Stimulated activated CD4-positive, alpha-beta T cell treated with anti-CD3 and anti-CD28 coated beads, Interleukin-2, amount 100 ng/mL, for 48 hours (primary cell): Measurements from ENCODE around the gene TGOLN2.
"Not testable (repeated sequence)": the region's sequence is repeated elsewhere in the genome, so short reads cannot be mapped to it uniquely, and the experiment has no call there.

Source experiments
- DNase-seq, 2 donors: peaks; one replicate each; pipeline ENCODE4 v3.0.0-alpha.2; 2020

The TGOLN2 gene

DNA sequence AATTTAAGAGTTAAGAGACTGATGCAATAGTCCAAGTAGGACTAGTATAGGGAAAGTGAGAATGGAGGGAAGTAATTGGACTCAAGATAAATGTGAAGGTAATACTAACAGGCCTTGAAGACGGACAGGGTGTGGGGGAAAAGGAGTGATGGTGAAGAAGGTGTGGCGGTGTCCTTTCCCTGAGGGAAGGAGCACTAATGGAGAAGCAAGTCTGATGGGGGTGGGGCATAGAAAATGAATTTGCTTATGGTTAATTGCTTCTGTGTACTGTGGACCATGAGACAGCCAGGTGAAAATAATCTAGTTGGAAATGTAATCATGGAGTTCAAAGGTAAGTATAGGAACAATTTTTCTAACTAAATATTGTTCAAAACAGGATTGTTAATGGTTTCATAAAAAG, 7.1 kb upstream of the TGOLN2 start:
- no peak for DNase-seq

DNA sequence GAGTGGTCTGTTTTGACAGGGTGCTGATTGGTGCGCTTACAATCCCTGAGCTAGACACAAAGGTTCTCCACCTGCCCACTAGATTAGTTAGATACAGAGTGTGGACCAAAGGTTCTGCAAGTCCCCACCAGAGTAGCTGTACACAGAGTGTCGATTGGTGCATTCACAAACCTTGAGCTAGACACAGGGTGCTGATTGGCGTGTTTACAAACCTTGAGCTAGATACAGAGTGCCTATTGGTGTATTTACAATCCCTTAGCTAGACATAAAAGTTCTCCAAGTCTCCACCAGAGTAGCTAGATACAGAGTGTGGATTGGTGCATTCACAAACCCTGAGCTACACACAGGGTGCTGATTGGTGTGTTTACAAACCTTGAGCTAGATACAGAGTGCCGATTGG, 6.1 kb upstream of the TGOLN2 start:
- DNase-seq, result not testable (repeated sequence)

DNA sequence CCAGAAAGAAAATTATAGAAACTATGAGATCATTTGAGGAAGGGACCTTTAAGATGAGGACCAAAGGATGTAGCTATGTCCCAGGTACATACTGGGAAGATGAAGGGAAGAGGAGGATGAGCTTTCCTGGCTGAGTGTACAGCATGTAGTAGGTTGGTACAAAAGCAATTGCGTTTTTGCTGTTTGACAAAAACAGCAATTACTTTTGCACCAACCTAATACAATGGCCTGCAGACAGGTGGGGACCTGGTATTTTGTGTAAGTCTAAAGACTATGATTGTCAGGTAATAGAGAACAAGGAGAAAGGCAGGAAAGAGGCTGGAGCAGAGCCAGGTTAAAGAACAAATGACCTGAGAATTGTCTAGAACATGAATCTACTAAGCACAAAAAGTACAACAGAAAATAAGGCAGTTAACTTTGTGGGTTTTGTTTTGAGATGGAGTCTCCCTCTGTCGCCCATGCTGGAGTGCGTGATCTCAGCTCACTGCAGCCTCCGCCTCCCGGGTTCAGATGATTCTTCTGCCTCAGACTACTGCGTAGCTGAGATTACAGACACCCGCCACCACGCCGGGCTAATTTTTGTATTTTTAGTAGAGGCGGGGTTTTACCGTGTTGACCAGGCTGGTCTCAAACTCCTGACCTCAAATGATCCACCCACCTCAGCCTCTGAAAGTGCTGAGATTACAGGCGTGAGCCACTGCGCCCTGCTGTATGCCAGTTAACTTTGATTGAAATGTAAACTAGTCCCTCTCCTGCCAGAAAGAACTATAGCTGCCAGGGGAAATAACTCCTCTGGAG, 3.2 kb upstream of the TGOLN2 start:
- no peak for DNase-seq

DNA sequence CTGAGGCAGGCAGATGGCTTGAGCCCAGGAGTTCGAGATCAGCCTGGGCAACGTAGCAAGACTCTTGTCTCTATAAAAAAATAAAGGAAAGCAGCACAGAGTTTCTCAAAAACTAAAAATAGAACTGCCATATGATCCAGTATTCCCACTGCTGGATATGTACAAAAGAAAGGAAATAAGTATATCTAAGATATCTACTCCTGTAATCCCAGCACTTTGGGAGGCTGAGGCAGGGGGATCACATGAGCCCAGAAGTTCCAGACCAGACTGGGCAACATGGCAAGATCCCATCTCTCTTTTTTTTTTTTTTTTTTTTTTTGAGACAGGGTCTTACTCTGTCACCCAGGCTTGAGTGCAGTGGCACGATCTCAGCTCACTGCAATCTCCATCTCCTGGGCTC, 1.9 kb upstream of the TGOLN2 start:
- DNase-seq, result not testable (repeated sequence)

DNA sequence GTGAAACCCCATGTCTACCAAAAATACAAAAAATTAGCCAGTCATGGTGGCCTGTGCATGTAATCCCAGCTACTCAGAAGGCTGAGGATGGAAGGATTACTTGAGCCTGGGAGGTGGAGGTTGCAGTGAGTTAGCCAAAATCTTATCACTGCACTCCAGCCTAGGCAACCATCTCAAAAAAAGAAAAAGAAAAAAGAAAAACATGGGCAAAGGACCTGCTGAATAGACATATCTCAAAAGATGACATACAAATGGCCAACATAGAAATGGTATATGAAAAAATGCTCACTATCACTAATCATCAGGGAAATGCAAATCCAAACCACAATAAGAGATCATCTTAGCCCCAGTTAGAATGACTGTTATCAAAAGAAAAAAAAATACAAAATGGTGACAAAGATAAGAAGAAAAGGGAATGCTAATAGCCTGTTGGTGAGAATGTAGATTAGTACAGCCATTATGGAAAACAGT, 1.4 kb upstream of the TGOLN2 start:
- DNase-seq, result no peak

DNA sequence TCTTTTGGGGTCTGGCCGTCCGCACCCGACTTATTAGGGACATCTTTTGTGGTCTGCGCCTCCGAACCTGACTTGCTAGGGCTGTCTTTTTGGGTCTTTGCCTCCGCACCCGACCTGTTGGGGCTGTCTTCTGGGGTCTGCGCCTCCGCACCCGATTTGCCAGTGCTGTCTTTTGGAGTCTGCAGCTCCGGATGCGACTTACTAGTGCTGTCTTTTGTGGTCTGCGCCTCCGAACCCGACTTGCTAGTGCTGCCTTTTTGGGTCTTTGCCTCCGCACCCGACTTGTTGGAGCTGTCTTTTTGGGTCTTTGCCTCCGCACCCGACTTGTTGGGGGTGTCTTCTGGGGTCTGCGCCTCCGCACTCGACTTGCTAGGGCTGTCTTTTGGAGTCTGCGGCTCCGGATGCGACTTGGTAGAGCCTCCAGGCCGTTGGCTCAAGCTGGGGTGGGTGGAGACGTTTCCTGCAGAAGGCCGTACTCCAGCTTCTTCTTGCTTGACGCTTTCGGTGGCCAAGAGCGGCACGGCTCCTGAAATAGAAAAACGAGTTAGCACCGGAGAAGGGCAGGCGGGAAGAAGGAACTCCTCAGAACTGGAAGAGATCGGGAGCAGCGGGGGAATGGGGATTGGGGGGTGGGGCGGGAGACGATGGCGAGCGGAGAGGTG, 498 bp downstream of the TGOLN2 start:
- DNase-seq, result peak; percentile 41 to 49

DNA sequence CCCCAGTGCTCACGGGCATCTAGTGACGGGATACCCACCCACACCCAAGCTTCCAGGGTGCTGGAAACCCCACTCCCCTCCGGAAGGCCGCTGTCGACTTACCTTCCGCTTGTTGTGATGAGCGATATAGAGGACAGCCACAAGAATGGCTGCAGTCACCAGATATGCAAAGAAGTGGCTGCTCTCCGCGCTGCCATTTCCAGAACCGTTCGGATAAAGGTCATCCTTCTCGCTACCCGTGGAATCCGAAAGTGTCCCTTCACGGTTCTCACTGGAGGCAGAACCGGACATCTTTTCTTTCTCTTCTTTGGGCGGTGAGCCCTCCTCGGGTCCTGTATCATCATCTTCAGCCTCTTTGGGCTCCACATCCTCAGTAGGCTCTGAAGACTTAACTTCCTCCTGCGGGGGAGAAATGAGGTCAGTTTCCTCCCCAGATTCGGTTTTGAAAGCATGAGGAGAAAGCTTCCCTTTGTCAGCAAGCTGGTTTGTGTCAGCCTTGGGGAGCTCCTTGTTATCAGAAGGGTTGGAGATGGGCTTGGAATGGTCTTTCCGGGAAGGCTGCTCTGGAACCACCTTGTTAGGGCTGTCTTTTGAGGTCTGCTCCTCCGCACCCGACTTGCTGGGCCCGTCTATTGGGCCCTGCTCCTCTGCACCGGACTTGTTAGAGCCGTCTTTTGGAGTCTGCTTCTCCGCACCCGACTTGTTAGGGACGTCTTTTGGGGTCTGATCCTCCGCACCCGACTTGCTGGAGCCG, 1.2 kb downstream of the TGOLN2 start:
- DNase-seq, result peak; percentile 26 to 27

DNA sequence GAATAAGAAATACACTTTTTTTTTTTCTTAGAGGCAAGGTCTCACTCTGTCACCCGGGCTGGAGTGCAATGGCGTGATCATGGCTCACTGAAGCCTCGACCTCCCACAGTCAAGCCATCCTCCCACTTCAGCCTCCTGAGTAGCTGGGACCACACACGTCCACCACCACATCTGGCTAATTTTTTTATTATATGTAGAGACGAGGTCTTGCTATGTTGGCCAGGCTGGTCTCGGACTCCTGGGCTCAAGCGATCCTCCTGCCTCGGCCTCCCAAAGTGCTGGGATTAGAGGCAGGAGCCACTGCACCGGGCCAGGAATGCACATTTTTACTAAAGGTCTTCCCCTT, 2.4 kb downstream of the TGOLN2 start:
- no peak for DNase-seq

DNA sequence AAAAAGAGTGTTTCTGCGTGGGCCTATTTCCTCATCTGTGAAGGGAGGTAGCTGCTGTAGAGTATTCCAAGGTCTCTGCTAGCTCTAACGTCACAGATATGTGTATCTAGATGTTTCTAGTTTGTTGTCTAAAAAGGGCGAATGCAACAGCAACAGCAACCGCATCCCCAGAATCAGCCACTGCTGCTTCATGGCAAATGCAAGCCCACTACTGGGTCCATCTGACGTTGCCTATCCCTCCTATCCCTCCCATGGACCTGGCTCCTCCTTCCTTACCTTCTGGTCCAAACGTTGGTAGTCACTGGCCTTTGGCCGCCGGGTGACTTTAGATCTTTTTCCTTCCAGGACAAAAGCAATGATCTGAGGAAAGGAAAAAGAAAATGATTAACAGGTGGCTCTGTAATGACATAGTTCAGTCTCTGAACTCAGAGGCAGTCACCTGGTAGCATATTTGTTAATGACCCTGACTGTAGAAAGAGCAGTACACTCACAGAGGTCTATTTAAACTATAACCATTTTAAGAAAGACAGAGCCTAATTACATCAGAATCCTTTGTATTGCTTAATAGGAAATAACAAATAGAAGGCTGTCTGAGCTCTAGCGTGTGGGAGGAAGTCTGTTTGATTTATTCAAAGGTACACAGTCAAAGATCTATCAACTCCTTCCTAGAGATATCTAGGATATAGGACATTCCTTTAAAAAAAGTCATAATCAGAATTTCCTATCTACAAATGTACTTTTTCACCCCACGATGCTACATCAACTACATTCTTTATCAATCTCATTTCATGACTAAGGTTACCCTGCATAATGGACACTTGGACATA, 2.9 kb downstream of the TGOLN2 start:
- no peak for DNase-seq

DNA sequence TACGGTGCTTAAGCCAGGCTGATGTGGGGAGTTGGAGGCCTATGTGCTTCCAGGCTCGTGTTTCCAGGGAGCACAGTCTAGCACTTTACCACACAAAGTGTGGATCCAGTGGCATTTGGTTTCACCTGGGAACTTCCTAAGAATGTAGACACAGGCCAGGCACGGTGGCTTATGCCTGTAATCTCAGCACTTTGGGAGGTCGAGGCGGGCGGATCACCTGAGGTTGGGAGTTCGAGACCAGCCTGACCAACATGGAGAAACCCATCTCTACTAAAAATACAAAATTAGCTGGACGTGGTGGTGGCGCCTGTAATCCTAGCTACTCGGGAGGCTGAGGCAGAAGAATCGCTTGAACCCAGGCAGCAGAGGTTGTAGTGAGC, 3.8 kb downstream of the TGOLN2 start:
- not testable (repeated sequence) for DNase-seq

DNA sequence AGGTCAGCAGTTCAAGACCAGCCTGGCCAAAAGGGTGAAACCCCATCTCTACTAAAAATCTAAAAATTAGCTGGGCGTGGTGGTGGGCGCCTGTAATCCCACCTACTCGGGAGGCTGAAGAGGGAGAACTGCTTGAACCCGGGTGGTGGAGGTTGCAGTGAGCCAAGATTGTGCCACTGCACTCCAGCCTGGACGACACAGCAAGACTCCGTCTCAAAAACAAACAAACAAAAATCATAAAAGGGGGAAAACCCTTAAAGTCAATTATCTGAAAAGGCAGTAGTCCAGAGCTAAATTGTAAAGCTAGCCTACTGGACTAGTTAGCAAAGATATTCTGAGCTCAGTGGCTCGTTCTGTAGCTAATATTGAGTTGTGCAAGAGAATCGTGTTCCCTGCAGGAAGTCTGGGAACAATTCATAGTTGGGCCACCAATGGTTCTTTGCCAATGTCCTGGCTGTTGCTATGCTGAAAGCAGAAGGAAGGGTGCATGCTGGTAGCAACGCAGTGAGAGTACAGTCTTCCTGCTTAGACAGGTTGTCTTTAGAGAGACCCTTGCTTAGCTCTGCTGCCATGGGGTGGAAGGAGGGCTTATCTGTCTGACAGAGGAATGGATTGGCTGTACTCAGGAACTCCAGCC, 4.3 kb downstream of the TGOLN2 start:
- DNase-seq, result no peak

DNA sequence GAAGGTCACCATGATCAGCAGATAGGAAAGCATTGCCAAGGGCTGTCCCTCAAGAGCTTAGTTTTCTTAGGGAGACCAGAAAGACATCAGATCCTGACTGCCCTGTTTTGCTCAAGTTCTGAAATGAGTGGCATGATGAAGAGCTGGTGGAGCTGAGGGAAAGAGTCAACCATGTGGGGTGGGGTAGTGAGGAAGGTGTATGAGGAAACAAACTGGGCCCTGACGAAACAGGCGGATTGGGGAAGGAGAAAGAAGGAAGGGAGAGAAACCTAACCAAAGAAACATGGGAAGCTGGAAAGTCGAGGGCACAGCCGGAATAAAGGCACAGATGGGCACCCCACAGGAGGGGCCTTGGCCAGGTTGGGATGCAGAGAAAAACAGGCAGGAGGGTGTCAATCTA, 8.0 kb downstream of the TGOLN2 start:
- DNase-seq, result no peak

DNA sequence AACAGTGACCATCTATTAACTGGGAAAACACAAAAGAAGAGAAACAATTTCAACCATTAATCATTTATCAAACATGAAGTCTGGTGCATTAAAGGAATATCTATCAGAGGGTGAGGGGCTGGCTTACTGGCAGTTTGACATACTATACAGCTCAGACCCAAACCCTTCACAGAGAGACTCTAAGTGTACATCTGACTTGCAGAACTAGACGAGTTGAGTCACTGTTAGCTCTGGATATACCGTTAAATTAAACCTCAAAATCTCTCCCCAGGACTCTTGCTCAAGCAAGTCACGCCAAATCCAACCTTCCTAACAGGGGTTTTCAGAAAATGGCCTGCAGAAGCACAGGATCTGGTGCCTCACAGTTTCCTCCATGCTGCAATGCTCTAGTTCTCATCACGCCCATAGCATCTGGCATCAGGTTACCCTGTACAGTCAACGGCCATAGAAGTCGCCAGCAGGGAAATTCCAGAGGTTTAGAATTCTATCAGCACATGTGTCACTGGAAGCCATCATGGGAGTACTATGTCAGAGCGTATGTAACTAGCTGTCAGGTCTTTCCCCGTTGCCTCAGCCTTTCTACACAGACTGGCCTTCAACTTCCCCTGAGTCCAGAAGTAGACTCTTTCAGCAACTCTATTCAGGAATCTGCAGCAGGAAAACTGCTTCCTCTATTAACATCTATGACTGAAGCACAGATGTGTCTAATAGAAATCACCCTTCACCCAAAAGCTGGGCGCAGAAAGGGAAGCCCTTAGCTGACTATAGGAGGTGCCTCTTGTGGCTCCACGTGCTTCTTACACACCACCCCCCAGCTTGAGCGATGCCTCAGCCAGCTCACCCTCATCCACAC, 9.3 kb downstream of the TGOLN2 start:
- DNase-seq, result peak in 1 of 2 donors; percentile 37

DNA sequence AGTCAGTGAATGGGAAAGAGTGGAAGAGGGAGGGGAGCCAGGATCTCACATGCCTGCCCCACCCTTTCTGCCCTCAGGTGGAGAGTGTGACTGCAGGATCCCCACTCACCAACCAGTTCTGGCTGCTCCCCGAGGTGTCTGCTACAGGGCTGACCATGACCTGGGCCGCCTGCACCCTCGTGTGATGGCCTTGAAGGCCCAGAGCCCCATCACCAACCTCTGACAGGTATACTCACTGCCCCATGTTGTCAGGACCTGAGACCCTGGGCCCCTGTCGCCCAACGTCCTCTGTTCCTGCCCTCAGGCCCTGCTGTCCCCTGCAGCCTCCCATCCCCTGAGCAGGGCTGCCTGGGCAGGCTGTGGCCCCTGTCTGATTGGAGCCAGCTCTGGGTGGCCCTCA, 11.9 kb downstream of the TGOLN2 start:
- not testable (repeated sequence) for DNase-seq

DNA sequence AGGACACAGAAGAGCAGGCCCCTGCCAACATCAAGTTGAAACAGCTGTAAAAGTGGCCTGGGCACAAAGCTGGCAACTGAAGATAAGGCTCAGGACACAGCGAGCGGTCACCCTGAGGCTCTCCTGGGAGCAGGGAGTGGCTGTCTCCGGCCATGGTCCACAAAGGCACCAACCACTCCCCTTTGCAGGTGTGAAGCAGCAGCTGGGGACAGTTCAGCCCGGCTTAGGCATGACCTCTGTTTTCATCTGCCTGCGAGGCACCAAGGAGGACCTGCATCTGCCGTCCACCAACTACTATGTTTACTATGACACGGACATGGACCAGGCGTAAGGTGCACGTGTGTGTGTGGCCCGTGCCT, 12.9 kb downstream of the TGOLN2 start:
- DNase-seq, result no peak

DNA sequence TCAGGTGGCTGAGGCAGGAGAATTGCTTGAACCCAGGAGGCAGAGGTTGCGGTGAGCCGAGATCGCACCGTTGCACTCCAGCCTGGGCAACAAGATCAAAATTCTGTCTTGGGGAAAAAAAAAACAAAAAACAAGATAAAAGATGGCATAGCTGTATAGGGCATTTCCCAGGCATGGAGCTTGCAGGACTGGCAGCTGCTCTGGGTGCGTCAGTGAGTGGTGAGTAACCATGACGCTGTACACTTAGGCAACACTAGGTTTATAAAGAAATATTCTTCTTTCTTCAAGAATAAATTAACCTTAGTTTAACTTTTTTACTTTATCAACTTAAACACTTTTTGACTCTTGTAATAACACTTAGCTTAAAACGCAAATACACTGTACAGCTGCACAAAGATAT, 15.4 kb downstream of the TGOLN2 start:
- no peak for DNase-seq

DNA sequence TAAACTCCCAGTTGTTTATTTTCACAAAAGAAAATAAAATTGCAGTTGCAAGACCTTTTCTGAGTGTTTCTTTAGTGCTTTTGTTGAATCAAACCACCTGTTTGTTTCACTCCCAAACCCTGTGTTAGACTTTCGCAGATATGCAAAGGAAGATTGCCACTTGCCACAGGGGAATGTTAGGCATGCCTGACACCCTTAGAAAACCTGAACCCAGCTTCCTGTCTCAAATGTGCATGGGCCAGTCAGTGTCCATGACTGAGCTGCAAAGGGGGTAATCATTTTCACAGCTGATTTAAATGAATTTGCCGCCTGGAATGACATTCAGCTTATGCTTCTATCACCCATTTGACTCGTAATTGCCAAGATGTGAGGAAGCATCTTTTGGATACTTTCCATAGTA, 17.5 kb downstream of the TGOLN2 start:
- DNase-seq, result no peak

DNA sequence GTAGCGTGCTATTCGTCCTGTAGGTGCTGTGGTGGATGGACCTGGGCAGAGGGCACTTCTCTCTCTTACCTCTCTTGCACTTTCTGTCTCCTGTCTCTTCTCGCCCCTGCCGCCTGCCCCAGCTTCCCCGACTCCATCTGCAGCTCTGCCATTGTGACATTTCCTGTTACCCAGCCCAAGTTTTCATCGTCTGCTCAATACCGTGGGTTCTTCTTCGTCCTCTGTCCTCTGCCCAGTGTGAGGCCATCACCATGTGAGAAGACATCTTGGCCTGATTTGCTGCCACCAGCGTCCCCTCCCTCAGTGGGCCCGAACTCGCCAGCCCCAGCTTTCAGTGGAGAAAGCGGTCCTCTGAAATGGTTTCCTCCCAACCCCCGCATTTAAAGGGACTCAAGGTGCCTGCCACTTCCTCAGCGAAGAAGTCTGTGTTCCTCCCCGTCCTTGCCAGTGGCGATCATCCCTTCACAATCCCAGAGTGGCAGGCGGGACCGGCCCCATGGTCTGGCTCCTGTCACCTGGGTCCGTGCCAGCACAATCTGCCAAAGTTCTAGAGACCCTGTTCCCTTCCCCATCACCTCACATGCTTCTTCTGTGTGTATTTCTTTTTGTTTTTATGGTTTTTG, 18.0 kb downstream of the TGOLN2 start:
- DNase-seq, result no peak

DNA sequence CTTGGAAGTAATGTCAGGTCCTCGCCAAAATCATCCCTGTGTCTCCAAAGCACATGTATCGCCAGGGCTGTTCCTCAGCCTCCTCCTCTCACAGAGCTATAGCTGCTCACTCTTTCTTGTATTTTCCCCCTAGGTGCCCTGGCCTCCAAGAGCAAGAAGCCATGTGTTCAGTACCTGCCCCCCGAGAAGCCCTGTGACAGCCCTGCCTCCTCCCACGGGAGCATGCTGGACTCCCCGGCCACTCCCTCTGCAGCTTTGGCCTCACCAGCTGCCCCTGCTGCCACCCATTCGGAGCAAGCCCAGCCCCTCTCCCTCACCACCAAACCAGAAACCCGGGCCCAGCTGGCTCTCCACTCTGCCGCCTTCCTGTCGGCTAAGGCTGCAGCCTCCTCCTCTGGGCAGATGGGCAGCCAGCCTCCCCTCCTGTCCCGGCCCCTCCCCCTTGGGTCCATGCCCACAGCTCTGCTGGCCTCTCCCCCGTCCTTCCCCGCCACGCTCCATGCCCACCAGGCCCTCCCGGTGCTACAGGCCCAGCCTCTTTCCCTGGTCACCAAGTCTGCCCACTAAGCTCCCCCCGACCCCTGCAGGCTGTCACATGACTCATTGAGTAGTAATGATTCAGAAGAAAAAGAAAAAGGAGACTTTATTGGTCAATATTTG, 18.8 kb downstream of the TGOLN2 start:
- no peak for DNase-seq

DNA sequence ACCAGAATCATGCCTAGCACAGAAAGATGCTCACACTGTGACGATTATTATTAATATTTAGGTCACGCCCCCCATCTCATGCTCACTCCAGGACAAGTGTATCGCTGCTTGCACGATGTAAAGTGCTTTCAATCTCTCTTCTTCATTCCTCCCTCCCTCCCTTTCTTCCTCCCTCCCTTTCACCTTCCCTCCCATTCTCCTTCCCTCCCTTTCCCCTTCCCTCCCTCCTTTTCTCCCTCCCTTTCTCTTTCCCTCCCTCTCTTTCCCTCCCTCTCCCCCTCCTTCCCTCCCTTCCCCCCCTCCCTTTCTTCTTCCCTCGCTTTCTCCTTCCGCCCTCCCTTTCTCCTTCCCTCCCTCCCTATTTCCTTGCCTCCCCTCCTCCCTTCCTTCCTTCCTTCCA, 19.6 kb downstream of the TGOLN2 start:
- no peak for DNase-seq

DNA sequence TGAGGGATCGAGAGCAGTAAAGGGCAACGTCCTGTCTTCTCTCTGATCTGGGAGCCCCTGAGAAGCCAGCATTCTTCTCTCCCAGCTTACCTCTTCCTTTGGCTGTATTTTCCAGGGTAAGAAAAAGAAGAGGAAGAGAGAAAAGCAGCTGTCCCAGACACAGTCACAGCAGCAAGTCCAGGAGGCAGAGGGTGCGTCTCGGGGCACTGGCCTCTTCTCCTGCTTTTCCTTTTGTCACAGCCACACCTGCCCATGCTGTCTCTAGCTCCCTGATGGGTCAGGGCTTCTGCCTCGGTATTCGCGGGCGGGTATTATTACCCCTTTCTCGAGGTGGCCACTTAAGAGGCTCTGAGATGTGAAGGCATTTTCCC, 20.3 kb downstream of the TGOLN2 start:
- DNase-seq, result no peak
